HCT116 (cell line): ENCODE data around the gene NAMPT. TPM values are rescaled to one million over a fixed set of nuclear protein-coding genes. Genes with fewer than 3 reads are reported as not detected.

Experiments
- ATAC-seq: fragments of 200-7000 bp; cut with Tn5 transposase; 2 replicates; pipeline ENCODE4 v1.9.1; 2020; ENCODE audit warnings: mild to moderate bottlenecking, moderate library complexity
- BruUV-seq: library from RNA; stranded (reverse); fragments of 400-500 nt; replicated peaks from 2 replicates; lab custom pipeline; 2021; lab: Mats Ljungman, UMichigan
- CTCF ChIA-PET: fragments of 300-600 bp; sonication (Branson Sonifier 250); formaldehyde crosslinking; loops from one replicate; lab custom pipeline; 2021; ENCODE audit warnings: antibody characterized with exemption; lab: Charles Lee
- POLR2A ChIA-PET: fragments of 300-600, 350-600 bp; sonication (Branson Sonifier 250); formaldehyde crosslinking; loops from one replicate; lab custom pipeline; 2021; ENCODE audit warnings: antibody characterized with exemption; lab: Charles Lee
- RAD21 ChIA-PET, 2 experiments: fragments of 300-600 bp; sonication (Branson Sonifier 250); formaldehyde crosslinking; loops; one replicate each; lab custom pipeline; 2023; ENCODE audit warnings: low total read pairs in 2 of 2; ENCODE audit not compliant: uncharacterized antibody in 2 of 2, unreplicated experiment in 2 of 2, low non-redundant PET in 1 of 2; lab: Charles Lee
- DNase-seq: peaks from one replicate; pipeline ENCODE4 v3.0.0-alpha.2; 2010; ENCODE audit warnings: low read depth, low spot score
- H2AFZ ChIP-seq: fragments of 200-600 bp; shearing (Covaris generic), sonication (generic); 2 replicates; pipeline ENCODE4 v1.6.1; 2017; ENCODE audit warnings: low read depth, mixed run types, mixed read lengths, antibody characterized with exemption, low read length; ENCODE audit not compliant: poor library complexity, severe bottlenecking
- H3K27ac ChIP-seq: 2 replicates; pipeline ENCODE4 v1.5.1; 2012; ENCODE audit warnings: low read depth, low read length
- H3K27me3 ChIP-seq: fragments of 200-600 bp; sonication (generic); 2 replicates; pipeline ENCODE4 v1.6.1; 2016; ENCODE audit warnings: mixed run types, low read length, mixed read lengths; ENCODE audit not compliant: insufficient read depth
- H3K36me3 ChIP-seq, 2 experiments: fragments of 200-500 bp in 1 of 2; fragments of 200-600 bp in 1 of 2; sonication (Bioruptor generic) in 1 of 2; sonication (generic) in 1 of 2; 2 replicates each; pipeline versions ENCODE4 v1.5.1 to v1.6.1; 2014 to 2016; ENCODE audit warnings: low read length in 2 of 2, inconsistent platforms in 1 of 2, mixed read lengths in 1 of 2, mixed run types in 1 of 2; ENCODE audit not compliant: insufficient read depth in 2 of 2, control insufficient read depth in 1 of 2
- H3K4me1 ChIP-seq, 2 experiments: fragments of 200-600 bp in 1 of 2; sonication (generic) in 1 of 2; 2 replicates each; pipeline versions ENCODE4 v1.5.1 to v1.6.1; 2012 to 2017; ENCODE audit warnings: low read length in 2 of 2, inconsistent platforms in 1 of 2, mild to moderate bottlenecking in 1 of 2, mixed read lengths in 1 of 2, mixed run types in 1 of 2, moderate library complexity in 1 of 2; ENCODE audit not compliant: insufficient read depth in 2 of 2, control insufficient read depth in 1 of 2
- H3K4me2 ChIP-seq: fragments of 200-600 bp; sonication (generic); 2 replicates; pipeline ENCODE4 v1.6.1; 2017; ENCODE audit warnings: mixed run types, low read length, mixed read lengths
- H3K4me3 ChIP-seq, 2 experiments: fragments of 200-600 bp in 1 of 2; sonication (generic) in 1 of 2; replicated peaks in 1 of 2; 2 replicates each; pipeline ENCODE4 v1.5.1; 2011 to 2016; ENCODE audit warnings: low read length in 2 of 2, control low read depth in 1 of 2, low read depth in 1 of 2, mild to moderate bottlenecking in 1 of 2, mixed read lengths in 1 of 2, mixed run types in 1 of 2
- H3K79me2 ChIP-seq: fragments of 200-600 bp; sonication (generic); 2 replicates; pipeline ENCODE4 v1.6.1; 2017; ENCODE audit warnings: mild to moderate bottlenecking, mixed run types, low read length, moderate library complexity, mixed read lengths; ENCODE audit not compliant: insufficient read depth
- H3K9ac ChIP-seq: fragments of 200-600 bp; sonication (generic); 2 replicates; pipeline ENCODE4 v1.6.1; 2016; ENCODE audit warnings: low read length, mixed read lengths
- H3K9me2 ChIP-seq: fragments of 200-600 bp; sonication (generic), shearing (Covaris generic); 2 replicates; pipeline ENCODE4 v1.6.1; 2017; ENCODE audit warnings: mixed run types, mild to moderate bottlenecking, moderate library complexity; ENCODE audit not compliant: insufficient read depth
- H3K9me3 ChIP-seq, 2 experiments: fragments of 200-500 bp in 1 of 2; fragments of 200-600 bp in 1 of 2; sonication (Bioruptor generic) in 1 of 2; sonication (generic) in 1 of 2; 2 replicates each; pipeline ENCODE4 v1.6.1; 2014 to 2017; ENCODE audit warnings: low read length in 2 of 2, mixed read lengths in 2 of 2, inconsistent platforms in 1 of 2, low read depth in 1 of 2, mild to moderate bottlenecking in 1 of 2, mixed run types in 1 of 2, moderate library complexity in 1 of 2; ENCODE audit not compliant: control insufficient read depth in 1 of 2, insufficient read depth in 1 of 2
- H4K20me1 ChIP-seq: fragments of 200-600 bp; sonication (generic), shearing (Covaris generic); 2 replicates; pipeline ENCODE4 v1.6.1; 2017; ENCODE audit warnings: mixed run types, mild to moderate bottlenecking, moderate library complexity; ENCODE audit not compliant: insufficient read depth
- EZH2 ChIP-seq: fragments of 200-600 bp; sonication (generic); IDR thresholded peaks from 2 replicates; pipeline ENCODE4 v1.6.1; 2017; ENCODE audit warnings: antibody characterized with exemption, mixed run types
- EZH2phosphoT487 ChIP-seq: fragments of 200-600 bp; IDR thresholded peaks from 2 replicates; pipeline ENCODE4 v1.6.1; 2018; ENCODE audit warnings: antibody characterized with exemption, borderline replicate concordance
- FOSL1 ChIP-seq: IDR thresholded peaks from 2 replicates; pipeline ENCODE4 v1.6.1; 2012; ENCODE audit warnings: low read depth
- POLR2AphosphoS5 ChIP-seq: IDR thresholded peaks from 2 replicates; pipeline ENCODE4 v1.6.1; 2011; ENCODE audit warnings: mild to moderate bottlenecking, low read depth, low read length, moderate library complexity
- REST ChIP-seq: IDR thresholded peaks from 2 replicates; pipeline ENCODE4 v1.6.1; 2012; ENCODE audit warnings: low read depth
- SP1 ChIP-seq: IDR thresholded peaks from 2 replicates; pipeline ENCODE4 v1.6.1; 2012; ENCODE audit warnings: low read depth
- TCF7L2 ChIP-seq: IDR thresholded peaks from 2 replicates; pipeline ENCODE4 v1.7.0; 2011; ENCODE audit warnings: borderline replicate concordance, inconsistent platforms; ENCODE audit not compliant: insufficient read depth, insufficient read length; ENCODE audit errors: extremely low read depth
- ZFX ChIP-seq: fragments of 450-650 bp; IDR thresholded peaks from 2 replicates; pipeline ENCODE4 v1.6.1; 2017
- intact Hi-C: fragments of 100-400 bp; cut with micrococcal nuclease; formaldehyde crosslinking; loops from 2 replicates; pipeline ENCODE4 v1.10.0; 2022
- total RNA-seq: library from RNA; stranded (reverse); gene quantifications from one replicate; pipeline ENCODE4 v1.2.1, GENCODE V29; 2021; ENCODE audit not compliant: unreplicated experiment

NAMPT gene
- total RNA-seq, 1 experiment from 2014 or later = 113 TPM

GRCh38 chr7:106312099-106312871 is 27.5 kb upstream of the NAMPT start:
- BruUV-seq = no TSS peak
- Histone ChIP-seq H3K27ac (no peak overlapping the region), H3K4me2 (no peak overlapping the region), H3K9me3 (no peaks in the 10 kb centered on the region; a peak in 1 of 4 replicates), H3K4me1 (peaks cover 3 to 12% of the 10 kb centered on the region in 2 experiments; a peak in 3 of 4 replicates), H3K27me3 (no peaks in the 10 kb centered on the region), H4K20me1 (no peaks in the 10 kb centered on the region), H3K9me2 (no peaks in the 10 kb centered on the region), H3K36me3 (no peaks in the 10 kb centered on the region), H3K79me2 (no peaks in the 10 kb centered on the region), H2AFZ (no peak overlapping the region), H3K9ac (no peak overlapping the region), H3K4me3 (no peak overlapping the region)
- ChIA-PET CTCF (no interaction called here), RAD21 (no interaction called here), POLR2A (no interaction called here)
- no peak for TF ChIP-seq REST
- TF ChIP-seq POLR2AphosphoS5 = no peak
- no peak for TF ChIP-seq TCF7L2
- TF ChIP-seq ZFX = no peak
- TF ChIP-seq FOSL1 = no peak
- ATAC-seq (no peak), DNase-seq (no peak)
- intact Hi-C loops = no loop called here

- Histone ChIP-seq H3K4me3 (no peak overlapping the region), H3K36me3 (no peaks in the 10 kb centered on the region), H2AFZ (no peak overlapping the region), H3K9me3 (no peaks in the 10 kb centered on the region), H3K27ac (no peak overlapping the region), H3K27me3 (no peaks in the 10 kb centered on the region), H3K9me2 (no peaks in the 10 kb centered on the region), H3K4me2 (no peak overlapping the region), H3K79me2 (no peaks in the 10 kb centered on the region), H3K4me1 (peaks cover 3 to 12% of the 10 kb centered on the region in 2 experiments; a peak in 3 of 4 replicates), H3K9ac (no peak overlapping the region), H4K20me1 (no peaks in the 10 kb centered on the region)
- DNase-seq = no peak
- intact Hi-C loops = no loop called here
- no TSS peak for BruUV-seq
- ATAC-seq = no peak
- RAD21 ChIA-PET = no interaction called here
- CTCF ChIA-PET = no interaction called here
- POLR2A ChIA-PET = no interaction called here
- TF ChIP-seq REST (no peak), EZH2 (no peak), POLR2AphosphoS5 (no peak), FOSL1 (no peak), EZH2phosphoT487 (no peak), ZFX (no peak), SP1 (no peak)
These were observed 24.6 kb upstream of the NAMPT start for GRCh38 chr7:106309362-106309761.
